ENCODE results near the gene COL18A1. TPM values are rescaled to one million over a fixed set of nuclear protein-coding genes. Genes with fewer than 3 reads are reported as not detected.

The COL18A1 gene
- total and polyA plus RNA-seq, 2 of the 8 experiments (the other 6 are each of a cell fraction or from before 2014, with no cell fraction given), result 145 to 201 TPM

DNA sequence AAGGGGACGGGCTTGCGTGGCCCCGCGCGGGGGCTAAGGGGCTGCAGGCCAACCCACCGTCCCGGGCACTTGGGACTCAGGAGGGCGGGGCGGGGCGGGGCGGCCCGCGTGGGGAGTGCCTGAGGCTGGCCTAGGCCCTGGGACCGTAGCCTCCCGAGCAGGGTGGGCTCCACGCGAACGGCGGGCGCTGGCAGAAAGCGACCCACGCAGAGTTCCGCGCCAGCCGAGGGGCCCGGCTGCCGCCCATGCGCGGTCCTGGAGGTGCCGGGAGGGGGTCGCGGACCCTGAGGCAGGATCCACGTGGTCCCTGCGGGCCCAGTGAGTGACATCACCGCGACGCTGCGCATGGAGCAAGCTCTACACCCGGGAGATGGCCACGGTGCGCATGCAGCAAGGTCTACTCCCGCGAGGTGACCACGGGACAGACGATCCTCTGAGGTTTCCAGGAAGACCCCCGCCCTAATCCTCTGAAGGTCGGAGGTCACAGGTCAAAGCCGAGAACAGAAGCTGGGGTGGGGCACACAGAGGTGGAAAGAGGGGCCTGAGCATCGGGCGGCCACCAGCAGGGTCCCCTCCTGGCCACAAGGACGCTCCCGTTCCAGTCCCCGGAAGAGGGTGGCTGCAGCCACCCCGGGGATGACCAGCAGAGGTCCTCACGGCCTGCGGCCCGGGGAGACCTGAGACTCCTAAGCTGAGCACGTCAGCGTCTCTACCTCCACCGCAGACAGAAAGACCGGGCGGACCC, 150.8 kb downstream of the COL18A1 start (continued):
- TF ChIP-seq, protein P1, sequence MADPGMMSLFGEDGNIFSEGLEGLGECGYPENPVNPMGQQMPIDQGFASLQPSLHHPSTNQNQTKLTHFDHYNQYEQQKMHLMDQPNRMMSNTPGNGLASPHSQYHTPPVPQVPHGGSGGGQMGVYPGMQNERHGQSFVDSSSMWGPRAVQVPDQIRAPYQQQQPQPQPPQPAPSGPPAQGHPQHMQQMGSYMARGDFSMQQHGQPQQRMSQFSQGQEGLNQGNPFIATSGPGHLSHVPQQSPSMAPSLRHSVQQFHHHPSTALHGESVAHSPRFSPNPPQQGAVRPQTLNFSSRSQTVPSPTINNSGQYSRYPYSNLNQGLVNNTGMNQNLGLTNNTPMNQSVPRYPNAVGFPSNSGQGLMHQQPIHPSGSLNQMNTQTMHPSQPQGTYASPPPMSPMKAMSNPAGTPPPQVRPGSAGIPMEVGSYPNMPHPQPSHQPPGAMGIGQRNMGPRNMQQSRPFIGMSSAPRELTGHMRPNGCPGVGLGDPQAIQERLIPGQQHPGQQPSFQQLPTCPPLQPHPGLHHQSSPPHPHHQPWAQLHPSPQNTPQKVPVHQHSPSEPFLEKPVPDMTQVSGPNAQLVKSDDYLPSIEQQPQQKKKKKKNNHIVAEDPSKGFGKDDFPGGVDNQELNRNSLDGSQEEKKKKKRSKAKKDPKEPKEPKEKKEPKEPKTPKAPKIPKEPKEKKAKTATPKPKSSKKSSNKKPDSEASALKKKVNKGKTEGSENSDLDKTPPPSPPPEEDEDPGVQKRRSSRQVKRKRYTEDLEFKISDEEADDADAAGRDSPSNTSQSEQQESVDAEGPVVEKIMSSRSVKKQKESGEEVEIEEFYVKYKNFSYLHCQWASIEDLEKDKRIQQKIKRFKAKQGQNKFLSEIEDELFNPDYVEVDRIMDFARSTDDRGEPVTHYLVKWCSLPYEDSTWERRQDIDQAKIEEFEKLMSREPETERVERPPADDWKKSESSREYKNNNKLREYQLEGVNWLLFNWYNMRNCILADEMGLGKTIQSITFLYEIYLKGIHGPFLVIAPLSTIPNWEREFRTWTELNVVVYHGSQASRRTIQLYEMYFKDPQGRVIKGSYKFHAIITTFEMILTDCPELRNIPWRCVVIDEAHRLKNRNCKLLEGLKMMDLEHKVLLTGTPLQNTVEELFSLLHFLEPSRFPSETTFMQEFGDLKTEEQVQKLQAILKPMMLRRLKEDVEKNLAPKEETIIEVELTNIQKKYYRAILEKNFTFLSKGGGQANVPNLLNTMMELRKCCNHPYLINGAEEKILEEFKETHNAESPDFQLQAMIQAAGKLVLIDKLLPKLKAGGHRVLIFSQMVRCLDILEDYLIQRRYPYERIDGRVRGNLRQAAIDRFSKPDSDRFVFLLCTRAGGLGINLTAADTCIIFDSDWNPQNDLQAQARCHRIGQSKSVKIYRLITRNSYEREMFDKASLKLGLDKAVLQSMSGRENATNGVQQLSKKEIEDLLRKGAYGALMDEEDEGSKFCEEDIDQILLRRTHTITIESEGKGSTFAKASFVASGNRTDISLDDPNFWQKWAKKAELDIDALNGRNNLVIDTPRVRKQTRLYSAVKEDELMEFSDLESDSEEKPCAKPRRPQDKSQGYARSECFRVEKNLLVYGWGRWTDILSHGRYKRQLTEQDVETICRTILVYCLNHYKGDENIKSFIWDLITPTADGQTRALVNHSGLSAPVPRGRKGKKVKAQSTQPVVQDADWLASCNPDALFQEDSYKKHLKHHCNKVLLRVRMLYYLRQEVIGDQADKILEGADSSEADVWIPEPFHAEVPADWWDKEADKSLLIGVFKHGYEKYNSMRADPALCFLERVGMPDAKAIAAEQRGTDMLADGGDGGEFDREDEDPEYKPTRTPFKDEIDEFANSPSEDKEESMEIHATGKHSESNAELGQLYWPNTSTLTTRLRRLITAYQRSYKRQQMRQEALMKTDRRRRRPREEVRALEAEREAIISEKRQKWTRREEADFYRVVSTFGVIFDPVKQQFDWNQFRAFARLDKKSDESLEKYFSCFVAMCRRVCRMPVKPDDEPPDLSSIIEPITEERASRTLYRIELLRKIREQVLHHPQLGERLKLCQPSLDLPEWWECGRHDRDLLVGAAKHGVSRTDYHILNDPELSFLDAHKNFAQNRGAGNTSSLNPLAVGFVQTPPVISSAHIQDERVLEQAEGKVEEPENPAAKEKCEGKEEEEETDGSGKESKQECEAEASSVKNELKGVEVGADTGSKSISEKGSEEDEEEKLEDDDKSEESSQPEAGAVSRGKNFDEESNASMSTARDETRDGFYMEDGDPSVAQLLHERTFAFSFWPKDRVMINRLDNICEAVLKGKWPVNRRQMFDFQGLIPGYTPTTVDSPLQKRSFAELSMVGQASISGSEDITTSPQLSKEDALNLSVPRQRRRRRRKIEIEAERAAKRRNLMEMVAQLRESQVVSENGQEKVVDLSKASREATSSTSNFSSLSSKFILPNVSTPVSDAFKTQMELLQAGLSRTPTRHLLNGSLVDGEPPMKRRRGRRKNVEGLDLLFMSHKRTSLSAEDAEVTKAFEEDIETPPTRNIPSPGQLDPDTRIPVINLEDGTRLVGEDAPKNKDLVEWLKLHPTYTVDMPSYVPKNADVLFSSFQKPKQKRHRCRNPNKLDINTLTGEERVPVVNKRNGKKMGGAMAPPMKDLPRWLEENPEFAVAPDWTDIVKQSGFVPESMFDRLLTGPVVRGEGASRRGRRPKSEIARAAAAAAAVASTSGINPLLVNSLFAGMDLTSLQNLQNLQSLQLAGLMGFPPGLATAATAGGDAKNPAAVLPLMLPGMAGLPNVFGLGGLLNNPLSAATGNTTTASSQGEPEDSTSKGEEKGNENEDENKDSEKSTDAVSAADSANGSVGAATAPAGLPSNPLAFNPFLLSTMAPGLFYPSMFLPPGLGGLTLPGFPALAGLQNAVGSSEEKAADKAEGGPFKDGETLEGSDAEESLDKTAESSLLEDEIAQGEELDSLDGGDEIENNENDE (IDR thresholded peaks at IDR 0.05; ENCODE audit: insufficient replicate concordance, low read length), result no peak
- no peak; the same call in 1 of the 2 replicates for TF ChIP-seq RBBP5 (IDR thresholded peaks at IDR 0.05; ENCODE audit: borderline replicate concordance, low read depth, low read length)
- TF ChIP-seq, protein P2, sequence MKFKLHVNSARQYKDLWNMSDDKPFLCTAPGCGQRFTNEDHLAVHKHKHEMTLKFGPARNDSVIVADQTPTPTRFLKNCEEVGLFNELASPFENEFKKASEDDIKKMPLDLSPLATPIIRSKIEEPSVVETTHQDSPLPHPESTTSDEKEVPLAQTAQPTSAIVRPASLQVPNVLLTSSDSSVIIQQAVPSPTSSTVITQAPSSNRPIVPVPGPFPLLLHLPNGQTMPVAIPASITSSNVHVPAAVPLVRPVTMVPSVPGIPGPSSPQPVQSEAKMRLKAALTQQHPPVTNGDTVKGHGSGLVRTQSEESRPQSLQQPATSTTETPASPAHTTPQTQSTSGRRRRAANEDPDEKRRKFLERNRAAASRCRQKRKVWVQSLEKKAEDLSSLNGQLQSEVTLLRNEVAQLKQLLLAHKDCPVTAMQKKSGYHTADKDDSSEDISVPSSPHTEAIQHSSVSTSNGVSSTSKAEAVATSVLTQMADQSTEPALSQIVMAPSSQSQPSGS (IDR thresholded peaks at IDR 0.05; ENCODE audit: low read length), result no peak; the same call in 1 of the 2 replicates
- TF ChIP-seq TAF7 (optimal IDR thresholded peaks at IDR 0.05; ENCODE audit: borderline replicate concordance, low read depth, low read length), result no peak
- no peak for TF ChIP-seq YY1 (IDR thresholded peaks at IDR 0.05; ENCODE audit: low read depth, low read length)
- no peak for TF ChIP-seq SIX5 (IDR thresholded peaks at IDR 0.05; ENCODE audit: low read depth, low read length)
- peak; percentile 42; the same call in 1 of the 2 replicates for TF ChIP-seq CHD2 (IDR thresholded peaks at IDR 0.05; ENCODE audit: low read length)

Measured in H1 (cell line).